GM19463 (cell line): Measurements from ENCODE around the gene CRISPLD2.
A peak's percentile ranks its signal among the peaks of the same experiment; 100 is the strongest.

Experiments used
- ATAC-seq: cut with Tn5 transposase; IDR thresholded peaks from one replicate; pipeline ENCODE4 v1.9.1; 2021; ENCODE audit warnings: mild to moderate bottlenecking, moderate library complexity; ENCODE audit not compliant: unreplicated experiment

The CRISPLD2 gene

GRCh38 chr16:84948851-84949610 is 129.2 kb downstream of the CRISPLD2 start:
- ATAC-seq, result no peak

- no peak for ATAC-seq
Measured at GRCh38 chr16:84949772-84950436, 130.1 kb downstream of the CRISPLD2 start.

- ATAC-seq, result no peak
Measured at GRCh38 chr16:84950906-84951305, 131.1 kb downstream of the CRISPLD2 start.

GRCh38 chr16:84952335-84953189 is 132.8 kb downstream of the CRISPLD2 start:
- peak; percentile 57 for ATAC-seq

- no peak for ATAC-seq
Measured at GRCh38 chr16:84953190-84953746, 133.5 kb downstream of the CRISPLD2 start.

GRCh38 chr16:84955427-84955826 is 135.6 kb downstream of the CRISPLD2 start:
- ATAC-seq, result no peak

- ATAC-seq, result no peak
Measured at GRCh38 chr16:84957192-84957591, 137.4 kb downstream of the CRISPLD2 start.

- no peak for ATAC-seq
Measured at GRCh38 chr16:84957792-84958191, 138.0 kb downstream of the CRISPLD2 start.
